ENCODE measurements around the gene NXPE4.

The NXPE4 gene

DNA sequence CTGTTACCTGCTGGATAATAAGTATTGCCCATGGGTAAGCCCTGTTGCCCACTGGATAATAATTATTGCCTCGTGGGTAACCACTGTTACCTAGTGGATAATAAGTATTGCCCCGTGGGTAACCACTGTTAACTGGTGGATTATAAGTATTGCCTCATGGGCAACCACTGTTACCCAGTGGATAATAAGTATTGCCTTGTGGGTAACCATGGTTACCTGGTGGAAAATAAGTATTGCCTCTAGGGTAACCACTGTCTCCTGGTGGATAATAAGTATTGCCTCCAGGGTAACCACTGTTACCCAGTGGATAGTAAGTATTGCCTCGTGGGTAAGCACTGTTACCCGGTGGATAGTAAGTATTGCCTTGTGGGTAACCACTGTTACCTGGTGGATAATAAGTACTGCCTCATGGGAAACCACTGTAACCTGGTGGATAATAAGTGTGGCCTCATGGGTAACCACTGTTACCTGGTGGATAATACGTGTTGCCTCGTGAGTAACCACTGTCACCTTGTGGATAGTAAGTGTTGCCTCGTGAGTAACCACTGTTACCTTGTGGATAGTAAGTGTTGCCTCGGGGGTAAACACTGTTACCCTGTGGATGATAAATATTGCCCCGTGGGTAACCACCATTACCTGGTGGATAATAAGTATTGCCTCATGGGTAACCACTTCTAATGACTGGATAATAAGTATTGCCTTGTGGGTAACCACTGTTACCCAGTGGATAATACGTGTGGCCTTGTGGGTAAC, 29.0 kb upstream of the NXPE4 start:
- Histone ChIP-seq H3K36me3 (ENCODE audit: low read length) (no peaks in the 10 kb centered on the region), H2AFZ (ENCODE audit: low read depth, low read length, severe bottlenecking) (no peak overlapping the region), H3K79me2 (ENCODE audit: insufficient read depth, low read length) (no peaks in the 10 kb centered on the region), H3K9me3 (ENCODE audit: insufficient read depth, low read length) (peaks cover 4% of the 10 kb centered on the region; the same call in 1 of the 2 replicates), H3K4me3 (ENCODE audit: insufficient read depth, low read length, poor library complexity, severe bottlenecking) (no peak overlapping the region), H3F3A (ENCODE audit: insufficient read depth) (no peaks in the 10 kb centered on the region), H3K9ac (ENCODE audit: low read length) (no peak overlapping the region), H4K20me1 (ENCODE audit: low read depth, low read length) (no peaks in the 10 kb centered on the region), H3K4me2 (ENCODE audit: low read depth, low read length, poor library complexity, severe bottlenecking) (no peak overlapping the region), H3K27ac (ENCODE audit: low read depth, low read length) (no peak overlapping the region), H3K9me2 (replicated peaks; ENCODE audit: insufficient read depth, low read length) (no peaks in the 10 kb centered on the region), H3K27me3 (ENCODE audit: low read length) (no peaks in the 10 kb centered on the region)
- no peak for TF ChIP-seq EZH2phosphoT487 (conservative IDR thresholded peaks at IDR 0.05; ENCODE audit: low read length)
- TF ChIP-seq, protein P1, sequence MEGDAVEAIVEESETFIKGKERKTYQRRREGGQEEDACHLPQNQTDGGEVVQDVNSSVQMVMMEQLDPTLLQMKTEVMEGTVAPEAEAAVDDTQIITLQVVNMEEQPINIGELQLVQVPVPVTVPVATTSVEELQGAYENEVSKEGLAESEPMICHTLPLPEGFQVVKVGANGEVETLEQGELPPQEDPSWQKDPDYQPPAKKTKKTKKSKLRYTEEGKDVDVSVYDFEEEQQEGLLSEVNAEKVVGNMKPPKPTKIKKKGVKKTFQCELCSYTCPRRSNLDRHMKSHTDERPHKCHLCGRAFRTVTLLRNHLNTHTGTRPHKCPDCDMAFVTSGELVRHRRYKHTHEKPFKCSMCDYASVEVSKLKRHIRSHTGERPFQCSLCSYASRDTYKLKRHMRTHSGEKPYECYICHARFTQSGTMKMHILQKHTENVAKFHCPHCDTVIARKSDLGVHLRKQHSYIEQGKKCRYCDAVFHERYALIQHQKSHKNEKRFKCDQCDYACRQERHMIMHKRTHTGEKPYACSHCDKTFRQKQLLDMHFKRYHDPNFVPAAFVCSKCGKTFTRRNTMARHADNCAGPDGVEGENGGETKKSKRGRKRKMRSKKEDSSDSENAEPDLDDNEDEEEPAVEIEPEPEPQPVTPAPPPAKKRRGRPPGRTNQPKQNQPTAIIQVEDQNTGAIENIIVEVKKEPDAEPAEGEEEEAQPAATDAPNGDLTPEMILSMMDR (IDR thresholded peaks at IDR 0.05; ENCODE audit: insufficient read depth, low read length, poor library complexity, severe bottlenecking), result no peak

DNA sequence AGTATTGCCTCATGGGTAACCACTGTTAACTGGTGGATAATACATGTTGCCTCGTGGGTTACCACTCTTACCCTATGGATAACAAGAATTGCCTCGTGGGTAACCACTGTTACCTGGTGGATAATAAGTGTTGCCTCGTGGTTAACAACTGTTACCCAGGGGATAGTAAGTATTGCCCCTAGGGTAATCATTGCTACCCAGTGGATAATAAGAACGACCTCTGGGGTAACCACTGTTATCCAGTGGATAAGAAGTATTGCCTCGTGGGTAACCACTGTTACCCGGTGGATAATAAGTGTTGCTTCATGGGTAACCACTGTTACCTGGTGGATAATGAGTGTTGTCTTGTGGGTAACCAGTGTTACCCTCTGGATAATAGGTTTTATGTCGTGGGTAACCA, 28.1 kb upstream of the NXPE4 start:
- Histone ChIP-seq H3F3A (ENCODE audit: insufficient read depth) (no peaks in the 10 kb centered on the region), H2AFZ (ENCODE audit: low read depth, low read length, severe bottlenecking) (no peak overlapping the region), H4K20me1 (ENCODE audit: low read depth, low read length) (no peaks in the 10 kb centered on the region), H3K27me3 (ENCODE audit: low read length) (no peaks in the 10 kb centered on the region), H3K9me3 (ENCODE audit: insufficient read depth, low read length) (peaks cover 4% of the 10 kb centered on the region; the same call in 1 of the 2 replicates), H3K9ac (ENCODE audit: low read length) (no peak overlapping the region), H3K9me2 (replicated peaks; ENCODE audit: insufficient read depth, low read length) (no peaks in the 10 kb centered on the region), H3K4me3 (ENCODE audit: insufficient read depth, low read length, poor library complexity, severe bottlenecking) (no peak overlapping the region), H3K79me2 (ENCODE audit: insufficient read depth, low read length) (no peaks in the 10 kb centered on the region), H3K4me2 (ENCODE audit: low read depth, low read length, poor library complexity, severe bottlenecking) (no peak overlapping the region), H3K36me3 (ENCODE audit: low read length) (no peaks in the 10 kb centered on the region), H3K27ac (ENCODE audit: low read depth, low read length) (no peak overlapping the region)
- TF ChIP-seq, protein P1 (IDR thresholded peaks at IDR 0.05; ENCODE audit: insufficient read depth, low read length, poor library complexity, severe bottlenecking), result no peak

DNA sequence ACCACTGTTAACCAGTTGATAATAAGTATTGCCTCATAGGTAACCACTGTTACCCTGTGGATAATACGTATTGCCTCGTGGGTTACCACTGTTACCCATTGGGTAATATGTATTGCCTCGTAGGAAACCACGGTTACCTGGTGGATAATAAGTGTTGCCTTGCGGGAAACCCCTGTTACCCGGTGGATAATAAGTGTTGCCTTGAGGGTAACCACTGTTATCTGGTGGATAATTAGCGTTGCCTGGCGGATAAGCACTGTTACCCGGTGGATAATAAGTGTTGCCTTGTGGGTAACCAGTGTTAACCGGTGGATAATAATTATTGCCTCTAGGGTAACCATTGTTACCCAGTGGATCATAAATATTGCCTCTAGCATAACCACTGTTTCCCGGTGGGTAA, 27.3 kb upstream of the NXPE4 start:
- Histone ChIP-seq H3K4me3 (ENCODE audit: insufficient read depth, low read length, poor library complexity, severe bottlenecking) (no peak overlapping the region), H2AFZ (ENCODE audit: low read depth, low read length, severe bottlenecking) (no peak overlapping the region), H3K36me3 (ENCODE audit: low read length) (no peaks in the 10 kb centered on the region), H3K27ac (ENCODE audit: low read depth, low read length) (no peak overlapping the region), H3K27me3 (ENCODE audit: low read length) (no peaks in the 10 kb centered on the region), H3K9ac (ENCODE audit: low read length) (no peak overlapping the region), H3F3A (ENCODE audit: insufficient read depth) (no peaks in the 10 kb centered on the region), H3K9me3 (ENCODE audit: insufficient read depth, low read length) (peaks cover 8% of the 10 kb centered on the region; the same call in 1 of the 2 replicates), H3K4me2 (ENCODE audit: low read depth, low read length, poor library complexity, severe bottlenecking) (no peak overlapping the region), H3K9me2 (replicated peaks; ENCODE audit: insufficient read depth, low read length) (no peaks in the 10 kb centered on the region), H3K79me2 (ENCODE audit: insufficient read depth, low read length) (no peaks in the 10 kb centered on the region), H4K20me1 (ENCODE audit: low read depth, low read length) (no peaks in the 10 kb centered on the region)
- TF ChIP-seq, protein P1 (IDR thresholded peaks at IDR 0.05; ENCODE audit: insufficient read depth, low read length, poor library complexity, severe bottlenecking), result no peak
- no peak for TF ChIP-seq EZH2phosphoT487 (conservative IDR thresholded peaks at IDR 0.05; ENCODE audit: low read length)
